Epithelial cell of proximal tubule (primary cell): ENCODE results near the gene CDRT4. TPM values are rescaled to one million over a fixed set of nuclear protein-coding genes. Genes with fewer than 3 reads are reported as not detected.

Source experiments
- DNase-seq: peaks from one replicate; pipeline ENCODE4 v3.0.0-alpha.2; 2011; ENCODE audit warnings: low read depth
- H3K4me3 ChIP-seq: 2 replicates; pipeline ENCODE4 v1.5.1; 2011; ENCODE audit warnings: low read depth, mild to moderate bottlenecking, low read length
- CTCF ChIP-seq: conservative IDR thresholded peaks from 2 replicates; pipeline ENCODE4 v1.5.1; 2012; ENCODE audit warnings: low read depth, mild to moderate bottlenecking, low read length
- total RNA-seq: library from RNA; depleted of rRNA; stranded (reverse); fragments of >200 nt; gene quantifications from 2 replicates; pipeline ENCODE4 v1.2.3, GENCODE V29; 2015

CDRT4 gene
- total RNA-seq, 1 donor from 2014 or later, result 6.7 TPM

DNA sequence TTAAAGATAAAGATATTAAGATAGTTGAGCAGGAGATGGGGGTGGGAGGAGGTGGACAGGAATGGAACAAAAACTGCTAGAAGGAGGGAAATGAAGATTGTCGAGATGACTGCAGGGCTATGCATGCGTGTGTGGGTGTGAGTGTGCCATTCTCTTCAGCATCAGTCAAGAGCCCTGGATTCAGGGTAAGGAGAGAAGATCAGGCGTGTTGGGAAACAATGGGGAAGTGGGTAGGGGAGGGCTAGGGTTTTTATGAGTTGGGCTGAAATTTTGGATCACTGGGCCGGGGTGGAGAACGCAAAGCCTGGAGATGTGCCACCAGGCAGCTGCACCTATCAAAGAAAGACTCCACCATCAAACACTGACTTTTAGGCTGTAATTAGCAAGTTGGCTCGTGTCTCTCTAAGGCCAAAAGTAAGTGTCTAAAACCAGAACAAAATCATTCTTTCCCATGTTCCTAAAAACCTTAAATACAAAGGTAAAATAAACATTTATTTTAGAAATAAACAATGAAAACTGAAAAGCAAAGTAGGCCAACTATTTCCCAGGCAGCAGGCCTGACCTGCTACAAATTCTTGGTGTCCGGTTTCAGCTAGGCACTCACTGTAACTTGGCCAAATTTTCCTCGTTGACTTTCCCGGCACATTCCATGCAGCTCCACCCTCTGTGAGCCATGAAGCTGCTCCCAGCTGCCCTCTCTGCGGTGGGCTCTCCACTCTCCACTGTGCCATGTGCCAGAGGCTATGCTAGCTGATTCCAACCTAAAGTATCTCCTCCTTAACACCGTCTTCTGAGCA lies 4.2 kb downstream of the CDRT4 start:
- TF ChIP-seq CTCF, result no peak
- DNase-seq, result no peak
- H3K4me3 ChIP-seq, result no peak overlapping the region

DNA sequence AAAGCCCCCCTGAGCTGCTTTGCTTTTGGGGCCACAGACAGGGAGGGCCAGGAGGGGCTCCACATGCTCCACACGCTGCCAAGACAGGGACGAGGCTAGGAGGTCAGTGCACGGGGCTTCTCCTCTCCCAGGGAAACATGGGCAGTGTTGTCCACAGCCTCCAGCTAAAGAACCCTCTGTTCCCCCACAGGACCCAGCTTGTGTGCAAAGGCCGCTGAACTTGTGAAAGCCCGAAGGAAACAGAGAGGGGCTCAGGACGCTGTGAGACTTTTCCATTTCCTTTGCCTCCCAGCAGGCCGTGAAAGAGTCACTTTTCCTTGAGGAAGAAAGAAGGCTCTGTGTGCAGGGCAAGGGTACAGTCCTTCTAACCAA lies 9.7 kb downstream of the CDRT4 start:
- no peak for TF ChIP-seq CTCF
- no peak overlapping the region for H3K4me3 ChIP-seq
- no peak for DNase-seq

- no peak overlapping the region for H3K4me3 ChIP-seq
- TF ChIP-seq CTCF, result peak; percentile 25
- DNase-seq, result no peak
Measured at GRCh38 chr17:15456972-15457722, 10.3 kb downstream of the CDRT4 start.

DNA sequence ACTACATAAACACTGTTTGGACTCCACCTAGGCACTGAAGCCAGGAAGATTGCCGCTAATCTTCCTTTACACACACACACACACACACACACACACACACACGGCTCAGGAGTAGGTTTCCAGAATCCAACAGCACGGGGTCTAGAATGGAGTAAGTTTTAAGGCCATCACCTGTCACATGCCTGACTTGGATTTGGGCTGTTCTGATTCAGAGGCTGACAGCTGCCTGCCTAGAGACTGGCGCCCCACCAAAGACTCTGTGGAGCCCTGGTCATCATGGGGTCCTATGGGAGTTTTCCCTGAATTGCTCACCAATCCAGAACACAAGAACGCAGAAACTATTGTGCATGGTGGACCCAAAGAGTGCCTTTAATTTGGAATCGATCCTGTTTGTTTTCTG lies 10.9 kb downstream of the CDRT4 start:
- H3K4me3 ChIP-seq, result no peak overlapping the region
- no peak for TF ChIP-seq CTCF
- DNase-seq, result no peak

GRCh38 chr17:15454346-15454745 lies 13.1 kb downstream of the CDRT4 start:
- TF ChIP-seq CTCF, result no peak
- H3K4me3 ChIP-seq, result no peak overlapping the region
- DNase-seq, result no peak

DNA sequence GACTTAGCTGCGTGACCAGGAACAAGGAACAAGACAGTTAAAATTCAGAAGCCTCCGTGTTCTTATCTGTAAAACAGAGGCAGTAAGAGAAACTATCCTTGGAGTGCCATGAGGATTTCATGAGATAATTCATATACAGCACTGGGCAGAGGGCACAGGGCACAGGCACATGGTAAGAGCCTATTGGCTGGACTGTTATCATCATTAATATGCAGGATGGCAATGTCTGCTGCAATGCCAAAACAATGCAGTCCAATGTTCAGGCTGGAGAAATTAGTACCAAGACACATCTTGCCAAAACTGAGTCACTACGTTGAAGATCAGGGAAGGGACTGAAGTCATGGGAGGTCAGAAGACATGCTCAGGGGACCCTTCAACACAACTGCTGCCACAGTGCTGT lies 13.6 kb downstream of the CDRT4 start:
- no peak for DNase-seq
- TF ChIP-seq CTCF, result no peak
- H3K4me3 ChIP-seq, result no peak overlapping the region
